NCI-H2107 treated with DMSO at 0.1 percent for 48 hours (cell line): ENCODE measurements around the gene PTGR1.

Source experiments
- DNase-seq: peaks from one replicate; lab custom pipeline; 2025; ENCODE audit not compliant: unreplicated experiment; lab: John Stamatoyannopoulos, UW

PTGR1 gene

GRCh38 chr9:111542497-111543254, 56.8 kb downstream of the PTGR1 start:
- no peak for DNase-seq

GRCh38 chr9:111533099-111533790, 66.2 kb downstream of the PTGR1 start:
- DNase-seq: no peak

- DNase-seq: no peak
Measured at GRCh38 chr9:111531716-111532115, 67.7 kb downstream of the PTGR1 start.

- no peak for DNase-seq
Measured at GRCh38 chr9:111529787-111530186, 69.7 kb downstream of the PTGR1 start.

- DNase-seq: no peak
Measured at GRCh38 chr9:111527347-111527746, 72.1 kb downstream of the PTGR1 start.

DNA sequence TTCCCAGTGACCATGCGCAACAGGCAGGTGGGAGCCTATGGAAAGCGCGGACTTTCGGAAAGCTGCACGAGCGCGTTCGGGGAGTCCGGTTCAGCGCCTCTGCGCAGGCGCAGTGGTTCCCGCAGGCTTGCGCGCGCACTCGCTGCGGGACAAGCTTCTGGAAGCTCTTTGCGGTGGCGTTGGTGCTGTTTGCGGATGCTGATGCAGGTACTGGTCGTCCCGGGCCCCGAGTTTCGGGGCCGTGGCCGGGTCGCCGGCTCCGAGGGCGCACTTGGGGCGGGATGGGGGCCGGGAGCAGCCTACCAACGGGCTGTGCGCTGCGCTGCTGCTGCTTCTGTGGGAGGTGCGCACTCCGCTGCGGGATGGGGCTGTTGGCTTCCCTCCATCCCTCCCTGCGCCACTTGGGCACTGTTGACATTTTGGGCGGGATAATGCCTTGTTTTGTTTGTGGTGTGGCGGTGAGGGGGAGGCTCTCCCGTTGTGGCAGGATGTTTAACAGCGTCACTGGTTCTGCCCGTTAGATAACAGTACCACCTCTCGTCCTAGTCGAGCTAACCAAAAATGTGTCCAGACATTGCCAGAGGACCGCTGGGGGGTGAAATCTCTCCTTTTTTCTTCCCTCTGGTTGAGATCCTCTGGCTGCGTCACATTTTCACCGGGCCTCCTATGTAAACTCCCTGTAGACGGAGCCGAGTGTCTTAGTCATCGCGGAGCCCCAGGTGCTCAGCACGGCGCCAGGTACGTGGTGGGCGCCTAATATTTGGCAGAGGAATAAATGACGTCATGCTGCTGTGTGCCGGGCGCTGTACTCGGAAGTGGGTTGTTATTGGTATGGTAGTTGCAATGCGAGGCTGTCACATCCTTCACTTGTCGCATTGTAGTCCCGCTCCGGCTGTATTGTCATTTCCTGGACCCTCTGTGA, 74.1 kb downstream of the PTGR1 start, which contains the start of gene ZNF483:
Gene ZNF483, plus strand, starts transcription at position 124 of the 922 bp plus-strand sequence. CDS start 2,217 bp downstream, outside the sequence.
- DNase-seq: peak; percentile 25

DNA sequence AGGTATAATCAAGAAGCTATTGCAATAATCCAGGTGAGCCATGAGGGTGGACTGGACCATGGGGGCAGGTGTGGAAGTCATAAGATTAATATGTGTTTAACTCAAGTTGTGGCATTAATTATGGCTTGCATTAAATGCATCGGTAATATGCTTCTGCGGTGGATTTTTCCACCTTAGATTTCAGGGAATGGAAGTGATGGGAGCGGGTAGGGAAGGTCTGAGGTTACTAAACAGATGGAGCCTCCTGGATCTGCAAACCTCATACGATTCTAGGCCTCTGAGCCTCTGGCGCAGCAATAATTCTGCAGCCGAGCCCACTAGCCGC, 74.8 kb downstream of the PTGR1 start:
- no peak for DNase-seq

DNA sequence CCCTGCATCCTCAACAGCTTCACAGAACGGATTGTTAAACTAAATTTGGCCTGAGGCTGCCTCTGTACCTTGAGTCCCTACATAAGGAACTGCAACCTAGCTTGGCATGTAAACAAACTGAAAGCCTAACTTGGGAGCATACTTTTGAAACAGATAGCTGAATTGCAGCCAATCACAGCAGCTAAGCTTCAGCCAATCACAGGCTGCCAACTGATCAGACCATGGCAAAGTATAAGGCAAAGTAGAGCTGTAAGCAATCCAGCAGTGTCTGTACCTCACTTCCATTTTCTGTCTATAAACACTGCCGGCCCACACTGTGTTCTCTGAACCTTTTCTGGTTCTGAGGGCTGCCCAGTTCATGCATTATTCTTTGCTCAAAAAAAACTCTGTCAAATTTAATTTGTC, 83.4 kb downstream of the PTGR1 start:
- DNase-seq: no peak

DNA sequence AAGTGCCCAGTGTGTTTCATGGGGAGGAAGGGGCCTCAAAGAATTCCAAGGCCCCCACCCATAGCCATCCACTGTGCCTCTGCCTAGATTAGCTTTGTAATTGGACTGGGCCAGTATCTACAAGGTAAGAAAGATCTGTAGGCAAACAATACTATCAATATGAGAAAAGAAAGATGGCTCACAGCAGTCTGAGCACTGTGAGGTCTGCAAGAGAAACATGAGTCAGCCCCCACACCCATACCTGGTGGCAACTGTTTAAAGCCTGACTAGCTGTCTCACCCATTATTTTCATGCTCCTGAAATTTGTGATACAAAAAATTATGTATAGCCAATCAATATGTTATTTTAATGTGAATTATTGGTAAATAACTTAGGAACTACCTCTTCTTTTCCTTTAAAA, 84.5 kb downstream of the PTGR1 start:
- no peak for DNase-seq
